ENCODE results near the gene DECR2. TPM values are rescaled to one million over a fixed set of nuclear protein-coding genes. Genes with fewer than 3 reads are reported as not detected.
"Not testable (repeated sequence)": the region's sequence is repeated elsewhere in the genome, so short reads cannot be mapped to it uniquely, and the experiment has no call there.

DECR2 gene
- total RNA-seq, 2 donors from 2014 or later, result 38.9 to 41.2 TPM

GRCh38 chr16:376817-377418 lies 24.8 kb upstream of the DECR2 start:
- DNase-seq, result peak in 1 of 4 donors; percentile 11
- intact Hi-C loops (cut with DNase I), result no loop called here

GRCh38 chr16:377419-377951 lies 24.2 kb upstream of the DECR2 start:
- Histone ChIP-seq H3K27ac (no peak overlapping the region), H3K27me3 (no peaks in the 10 kb centered on the region), H3K4me3 (no peak overlapping the region), H3K36me3 (replicated peaks in 1 of 2; ENCODE audit: insufficient read depth in 1 of 2, low read depth in 2 of 2) (peaks cover 28 to 29% of the 10 kb centered on the region in 2 donors), H3K9me3 (no peaks in the 10 kb centered on the region), H3K4me1 (peaks cover 29% of the 10 kb centered on the region)
- intact Hi-C loops (cut with DNase I), result no loop called here
- peak in 1 of 4 donors; percentile 14 for DNase-seq
- TF ChIP-seq CTCF (IDR thresholded peaks at IDR 0.05) (no peak), POLR2A (IDR thresholded peaks at IDR 0.05) (no peak)
- WGBS, 2 donors, result 86 to 93% methylated on average over 8 to 20 of the region's 42 CpGs
- ATAC-seq, result no peak

More at GRCh38 chr16:376817-377418, 24.8 kb upstream of the DECR2 start:
- no peak overlapping the region for H3K4me3 ChIP-seq
- no peak overlapping the region for H3K27ac ChIP-seq
- H3K36me3 ChIP-seq (replicated peaks in 1 of 2; ENCODE audit: insufficient read depth in 1 of 2, low read depth in 2 of 2), result peaks cover 28 to 29% of the 10 kb centered on the region in 2 donors
- H3K27me3 ChIP-seq, result no peaks in the 10 kb centered on the region
- WGBS, 2 donors, result 84 to 86% methylated on average over 19 to 26 of the region's 26 CpGs
- H3K4me1 ChIP-seq, result peaks cover 29% of the 10 kb centered on the region
- H3K9me3 ChIP-seq, result no peaks in the 10 kb centered on the region
- ATAC-seq, result no peak
- TF ChIP-seq CTCF (IDR thresholded peaks at IDR 0.05) (no peak), POLR2A (IDR thresholded peaks at IDR 0.05) (no peak)

GRCh38 chr16:378113-378820 lies 23.4 kb upstream of the DECR2 start:
- H3K9me3 ChIP-seq; ATAC-seq; DNase-seq; intact Hi-C loops (cut with DNase I); H3K4me3 ChIP-seq; H3K27me3 ChIP-seq: not testable (repeated sequence)
- H3K36me3 ChIP-seq (replicated peaks in 1 of 2; ENCODE audit: insufficient read depth in 1 of 2, low read depth in 2 of 2), result peaks cover 26 to 29% of the 10 kb centered on the region in 2 donors
- H3K27ac ChIP-seq, result peak overlapping the region in 3 of 4 donors; percentile 89 to 93 (median 91)
- H3K4me1 ChIP-seq, result peaks cover 29% of the 10 kb centered on the region
- 79 to 85% methylated on average over 29 to 35 of the region's 36 CpGs for WGBS, 2 donors

GRCh38 chr16:378821-379182 lies 22.9 kb upstream of the DECR2 start:
- DNase-seq (no peak), ATAC-seq (no peak)
- intact Hi-C loops (cut with DNase I), result no loop called here
- no peaks in the 10 kb centered on the region for H3K27me3 ChIP-seq
- peaks cover 25% of the 10 kb centered on the region in 2 donors for H3K36me3 ChIP-seq (replicated peaks in 1 of 2; ENCODE audit: insufficient read depth in 1 of 2, low read depth in 2 of 2)
- H3K27ac ChIP-seq, result peak overlapping the region; percentile 32 to 93 (median 90)
- H3K4me1 ChIP-seq, result peaks cover 34% of the 10 kb centered on the region
- no peaks in the 10 kb centered on the region for H3K9me3 ChIP-seq
- H3K4me3 ChIP-seq, result no peak overlapping the region
- WGBS, 2 donors, result 10 to 26% methylated on average over 4 to 9 of the region's 14 CpGs
- TF ChIP-seq POLR2A (IDR thresholded peaks at IDR 0.05) (no peak), CTCF (IDR thresholded peaks at IDR 0.05) (no peak)

GRCh38 chr16:379183-379960 lies 22.3 kb upstream of the DECR2 start:
- TF ChIP-seq POLR2A (IDR thresholded peaks at IDR 0.05) (peak; percentile 25 to 64 (median 62)), CTCF (IDR thresholded peaks at IDR 0.05) (peak in 1 of 7 experiments; percentile 0)
- DNase-seq (peak; percentile 95 to 98 (median 97)), ATAC-seq (peak; percentile 80)
- no peaks in the 10 kb centered on the region for H3K9me3 ChIP-seq
- peak overlapping the region; percentile 89 to 97 (median 92) for H3K27ac ChIP-seq
- peaks cover 37% of the 10 kb centered on the region for H3K4me1 ChIP-seq
- H3K36me3 ChIP-seq (replicated peaks in 1 of 2; ENCODE audit: insufficient read depth in 1 of 2, low read depth in 2 of 2), result peaks cover 19 to 20% of the 10 kb centered on the region in 2 donors
- no peaks in the 10 kb centered on the region for H3K27me3 ChIP-seq
- peak overlapping the region in 1 of 2 donors; percentile 92 for H3K4me3 ChIP-seq
- intact Hi-C loops (cut with DNase I), result no loop called here
- WGBS, 2 donors, result 22 to 26% methylated on average over 1 to 16 of the region's 16 CpGs
